Panc1 (cell line): ENCODE measurements around the gene TMEM184A. TPM values are rescaled to one million over a fixed set of nuclear protein-coding genes. Genes with fewer than 3 reads are reported as not detected.

ENCODE experiments used
- ATAC-seq: fragments of 200-7000 bp; cut with Tn5 transposase; 2 replicates; pipeline ENCODE4 v1.9.1; 2020; ENCODE audit warnings: mild to moderate bottlenecking, moderate library complexity
- BruUV-seq: library from RNA; stranded (reverse); fragments of 400-500 nt; replicated peaks from 2 replicates; lab custom pipeline; 2021; lab: Mats Ljungman, UMichigan
- CTCF ChIA-PET: fragments of 300-600 bp; sonication (Branson Sonifier 250); formaldehyde crosslinking; loops from one replicate; lab custom pipeline; 2022; ENCODE audit warnings: antibody characterized with exemption; lab: Charles Lee
- POLR2A ChIA-PET: fragments of 300-600 bp; sonication (Branson Sonifier 250); formaldehyde crosslinking; loops from one replicate; lab custom pipeline; 2022; ENCODE audit warnings: antibody characterized with exemption; lab: Charles Lee
- DNase-seq: peaks from one replicate; pipeline ENCODE4 v3.0.0-alpha.2; 2010; ENCODE audit warnings: low read depth, low spot score
- H3K27ac ChIP-seq: 2 replicates; pipeline ENCODE4 v1.5.1; 2011; ENCODE audit warnings: mild to moderate bottlenecking, low read length, inconsistent platforms
- H3K27me3 ChIP-seq: fragments of 200-500 bp; sonication (Bioruptor generic); 2 replicates; pipeline ENCODE4 v1.6.0; 2014; ENCODE audit warnings: low read length, inconsistent platforms; ENCODE audit not compliant: control insufficient read depth, insufficient read depth
- H3K36me3 ChIP-seq: fragments of 200-500 bp; sonication (Bioruptor generic); 2 replicates; pipeline ENCODE4 v1.5.1; 2014; ENCODE audit warnings: inconsistent platforms, mild to moderate bottlenecking, low read length, moderate library complexity; ENCODE audit not compliant: control insufficient read depth, insufficient read depth
- H3K4me1 ChIP-seq: 2 replicates; pipeline ENCODE4 v1.5.1; 2011; ENCODE audit warnings: inconsistent platforms, mild to moderate bottlenecking, low read length, moderate library complexity; ENCODE audit not compliant: control insufficient read depth, insufficient read depth
- H3K4me3 ChIP-seq, 2 experiments: 2 replicates each; pipeline ENCODE4 v1.5.1; 2011 to 2012; ENCODE audit warnings: low read depth in 2 of 2, low read length in 2 of 2, mild to moderate bottlenecking in 2 of 2, inconsistent platforms in 1 of 2, moderate library complexity in 1 of 2
- H3K9me3 ChIP-seq: fragments of 200-500 bp; sonication (Bioruptor generic); 2 replicates; pipeline ENCODE4 v1.5.1; 2014; ENCODE audit warnings: low read depth, mild to moderate bottlenecking, inconsistent platforms, low read length, moderate library complexity; ENCODE audit not compliant: control insufficient read depth, insufficient read depth
- CTCF ChIP-seq: fragments of 450-650 bp; IDR thresholded peaks from 2 replicates; pipeline ENCODE4 v1.5.1; 2017; ENCODE audit warnings: mild to moderate bottlenecking
- POLR2AphosphoS5 ChIP-seq: IDR thresholded peaks from 2 replicates; pipeline ENCODE4 v1.6.1; 2012; ENCODE audit warnings: mild to moderate bottlenecking, low read depth, low read length, moderate library complexity
- SIN3A ChIP-seq: IDR thresholded peaks from 2 replicates; pipeline ENCODE4 v1.6.1; 2012; ENCODE audit warnings: low read depth, mild to moderate bottlenecking, low read length, moderate library complexity, borderline replicate concordance; ENCODE audit not compliant: insufficient read depth
- TCF7L2 ChIP-seq: IDR thresholded peaks from 2 replicates; pipeline ENCODE4 v1.6.1; 2011; ENCODE audit warnings: mild to moderate bottlenecking, low read depth, low read length, inconsistent platforms
- in situ Hi-C: cut with HindIII; loops from 2 replicates; pipeline ENCODE4 v1.10.0; 2016; ENCODE audit warnings: low sequenced_read_pairs, low pct_unique_long_range_greater_than_20kb
- intact Hi-C: fragments of 100-400 bp; cut with micrococcal nuclease; formaldehyde crosslinking; loops from one replicate; pipeline ENCODE4 v1.10.0; 2022; ENCODE audit not compliant: unreplicated experiment
- total RNA-seq: library from RNA; stranded (reverse); gene quantifications from one replicate; pipeline ENCODE4 v1.2.1, GENCODE V29; 2021; ENCODE audit not compliant: unreplicated experiment
- TF ChIP-seq, protein P1 (sequence below), 2 experiments: IDR thresholded peaks; 2 replicates each; pipeline ENCODE4 v1.6.1; 2011 to 2012; ENCODE audit warnings: low read depth in 2 of 2, control low read depth in 1 of 2, low read length in 1 of 2, mild to moderate bottlenecking in 1 of 2, moderate library complexity in 1 of 2; ENCODE audit not compliant: insufficient read depth in 1 of 2

The TMEM184A gene
- total RNA-seq, 1 experiment from 2014 or later = 9.2 TPM

- H3K4me1 ChIP-seq = peaks cover 36% of the 10 kb centered on the region
- TF ChIP-seq, protein P1, sequence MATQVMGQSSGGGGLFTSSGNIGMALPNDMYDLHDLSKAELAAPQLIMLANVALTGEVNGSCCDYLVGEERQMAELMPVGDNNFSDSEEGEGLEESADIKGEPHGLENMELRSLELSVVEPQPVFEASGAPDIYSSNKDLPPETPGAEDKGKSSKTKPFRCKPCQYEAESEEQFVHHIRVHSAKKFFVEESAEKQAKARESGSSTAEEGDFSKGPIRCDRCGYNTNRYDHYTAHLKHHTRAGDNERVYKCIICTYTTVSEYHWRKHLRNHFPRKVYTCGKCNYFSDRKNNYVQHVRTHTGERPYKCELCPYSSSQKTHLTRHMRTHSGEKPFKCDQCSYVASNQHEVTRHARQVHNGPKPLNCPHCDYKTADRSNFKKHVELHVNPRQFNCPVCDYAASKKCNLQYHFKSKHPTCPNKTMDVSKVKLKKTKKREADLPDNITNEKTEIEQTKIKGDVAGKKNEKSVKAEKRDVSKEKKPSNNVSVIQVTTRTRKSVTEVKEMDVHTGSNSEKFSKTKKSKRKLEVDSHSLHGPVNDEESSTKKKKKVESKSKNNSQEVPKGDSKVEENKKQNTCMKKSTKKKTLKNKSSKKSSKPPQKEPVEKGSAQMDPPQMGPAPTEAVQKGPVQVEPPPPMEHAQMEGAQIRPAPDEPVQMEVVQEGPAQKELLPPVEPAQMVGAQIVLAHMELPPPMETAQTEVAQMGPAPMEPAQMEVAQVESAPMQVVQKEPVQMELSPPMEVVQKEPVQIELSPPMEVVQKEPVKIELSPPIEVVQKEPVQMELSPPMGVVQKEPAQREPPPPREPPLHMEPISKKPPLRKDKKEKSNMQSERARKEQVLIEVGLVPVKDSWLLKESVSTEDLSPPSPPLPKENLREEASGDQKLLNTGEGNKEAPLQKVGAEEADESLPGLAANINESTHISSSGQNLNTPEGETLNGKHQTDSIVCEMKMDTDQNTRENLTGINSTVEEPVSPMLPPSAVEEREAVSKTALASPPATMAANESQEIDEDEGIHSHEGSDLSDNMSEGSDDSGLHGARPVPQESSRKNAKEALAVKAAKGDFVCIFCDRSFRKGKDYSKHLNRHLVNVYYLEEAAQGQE (IDR thresholded peaks at IDR 0.05; ENCODE audit: insufficient read depth in 1 of 2, low read depth in 2 of 2, low read length in 1 of 2) = no peak
- TF ChIP-seq TCF7L2 (no peak), SIN3A (no peak), CTCF (no peak), POLR2AphosphoS5 (no peak)
- H3K27me3 ChIP-seq = no peaks in the 10 kb centered on the region
- no peaks in the 10 kb centered on the region for H3K36me3 ChIP-seq
- ChIA-PET CTCF (interaction anchor here (0.5 to 0.9 kb wide), 2 partner anchors 53 to 93 kb away, joined by 3 to 6 read pairs; no protein-coding TSS in a partner anchor), POLR2A (no interaction called here)
- in situ Hi-C loops = no loop called here
- no peak for ATAC-seq
- H3K9me3 ChIP-seq = no peaks in the 10 kb centered on the region
- H3K4me3 ChIP-seq = no peak overlapping the region
- DNase-seq = no peak
- no TSS peak for BruUV-seq
- H3K27ac ChIP-seq = peak overlapping the region; percentile 31; the same call in 1 of the 2 replicates
- intact Hi-C loops = no loop called here
Observed at GRCh38 chr7:1558841-1559625, 3.0 kb upstream of the TMEM184A start.

DNA sequence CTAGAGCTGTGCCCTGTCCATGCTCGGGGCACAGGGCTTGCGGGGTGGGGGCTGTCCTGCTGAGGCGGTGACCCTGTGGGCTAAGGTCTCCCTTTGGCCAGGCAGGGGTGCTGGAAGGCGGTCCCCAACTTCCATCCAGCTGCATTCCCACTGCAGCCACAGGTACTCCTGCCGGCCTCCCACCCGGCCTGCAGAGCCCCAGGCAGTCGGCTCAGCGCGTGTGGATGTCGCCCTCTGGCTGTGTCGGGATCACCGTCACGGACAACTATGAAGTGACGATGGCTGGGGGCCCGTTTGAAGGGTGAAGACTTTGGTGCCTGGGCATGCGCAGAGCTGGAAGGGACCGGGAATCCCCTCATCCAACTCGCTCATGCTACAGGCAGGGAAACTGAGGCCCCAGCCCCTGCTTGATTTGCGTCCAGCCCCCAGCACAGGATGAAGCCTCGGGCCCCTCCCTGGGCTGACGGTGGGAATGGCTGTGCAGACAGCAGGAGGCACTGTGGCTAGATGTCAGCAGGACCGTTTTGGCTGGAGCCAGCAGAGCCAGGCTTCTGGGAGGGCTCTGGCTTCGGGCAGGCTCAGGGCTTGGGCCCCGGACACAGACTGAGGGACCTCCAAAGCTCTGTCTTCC is 2.3 kb upstream of the TMEM184A start:
- peak overlapping the region; percentile 37 for H3K27ac ChIP-seq
- H3K27me3 ChIP-seq = no peaks in the 10 kb centered on the region
- in situ Hi-C loops = no loop called here
- H3K4me3 ChIP-seq = no peak overlapping the region
- no peaks in the 10 kb centered on the region for H3K36me3 ChIP-seq
- intact Hi-C loops = no loop called here
- ATAC-seq (peak; percentile 46), DNase-seq (no peak)
- H3K4me1 ChIP-seq = peaks cover 38% of the 10 kb centered on the region
- no TSS peak for BruUV-seq
- ChIA-PET POLR2A (no interaction called here), CTCF (interaction anchor here (0.9 kb wide), 1 partner anchor 54 kb away, joined by 6 read pairs; no protein-coding TSS in a partner anchor)
- H3K9me3 ChIP-seq = no peaks in the 10 kb centered on the region
- TF ChIP-seq SIN3A (no peak), TCF7L2 (no peak), POLR2AphosphoS5 (no peak), CTCF (peak; percentile 89; the same call in 1 of the 2 replicates)
- TF ChIP-seq, protein P1 (IDR thresholded peaks at IDR 0.05; ENCODE audit: insufficient read depth in 1 of 2, low read depth in 2 of 2, low read length in 1 of 2) = 0 out of 4 replicates have a peak, but pooled peaks of 1 of the 2 experiments have one; percentile 5
